ENCODE measurements around the gene GHR. TPM values are rescaled to one million over a fixed set of nuclear protein-coding genes. Genes with fewer than 3 reads are reported as not detected.

Gene GHR
- total RNA-seq, 1 experiment from 2014 or later, result 0.05 TPM

DNA sequence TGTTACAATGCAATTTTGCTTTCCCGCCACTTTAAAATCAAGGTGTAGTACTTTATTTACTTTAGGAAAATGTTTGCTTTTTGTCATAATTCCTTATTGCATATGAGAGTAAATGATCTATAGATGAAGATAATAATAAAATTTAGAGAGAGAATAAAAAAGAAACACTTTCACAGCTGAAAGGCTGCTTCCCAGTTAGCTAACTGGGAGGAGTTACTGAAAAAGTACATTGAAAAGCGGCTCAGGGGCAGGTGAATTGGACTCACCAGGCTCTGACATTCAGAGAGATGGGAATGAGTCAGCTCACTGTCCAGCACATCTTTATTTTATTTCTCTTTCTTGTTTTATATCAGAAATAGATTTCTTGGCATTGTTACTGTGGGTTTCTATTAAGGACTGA, 201.7 kb downstream of the GHR start:
- no peaks in the 10 kb centered on the region for H3K9me3 ChIP-seq (replicated peaks)
- H3K36me3 ChIP-seq, result no peaks in the 10 kb centered on the region
- no peaks in the 10 kb centered on the region for H3K4me1 ChIP-seq (replicated peaks)
- no peaks in the 10 kb centered on the region for H3K27me3 ChIP-seq (replicated peaks)
- no peak for DNase-seq (ENCODE audit: low read depth in 1 of 2, low spot score in 2 of 2)
- H3K4me3 ChIP-seq, result no peak overlapping the region
- H3K27ac ChIP-seq, result no peak overlapping the region

DNA sequence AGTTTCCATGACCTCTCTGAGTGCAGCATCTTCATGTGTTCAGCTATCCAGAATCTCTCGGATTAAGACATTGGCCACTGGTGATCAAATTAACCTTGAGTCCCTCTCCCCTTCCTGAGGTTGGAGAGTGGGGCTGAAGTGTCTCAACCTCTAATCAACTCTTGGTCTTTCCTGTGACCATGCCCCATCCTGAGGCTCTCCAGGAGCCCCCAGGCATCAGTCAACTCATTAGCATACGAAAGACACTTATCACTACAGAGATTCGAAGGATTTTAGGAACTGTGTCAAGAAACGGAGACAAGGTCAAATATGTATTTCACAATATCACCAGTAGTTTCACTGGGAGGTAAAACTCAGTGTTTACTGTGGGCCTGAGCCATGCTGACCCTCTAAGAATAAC, 203.2 kb downstream of the GHR start:
- Histone ChIP-seq H3K27me3 (replicated peaks) (no peaks in the 10 kb centered on the region), H3K9me3 (replicated peaks) (no peaks in the 10 kb centered on the region), H3K4me3 (no peak overlapping the region), H3K4me1 (replicated peaks) (no peaks in the 10 kb centered on the region), H3K36me3 (no peaks in the 10 kb centered on the region), H3K27ac (no peak overlapping the region)
- no peak for DNase-seq (ENCODE audit: low read depth in 1 of 2, low spot score in 2 of 2)

DNA sequence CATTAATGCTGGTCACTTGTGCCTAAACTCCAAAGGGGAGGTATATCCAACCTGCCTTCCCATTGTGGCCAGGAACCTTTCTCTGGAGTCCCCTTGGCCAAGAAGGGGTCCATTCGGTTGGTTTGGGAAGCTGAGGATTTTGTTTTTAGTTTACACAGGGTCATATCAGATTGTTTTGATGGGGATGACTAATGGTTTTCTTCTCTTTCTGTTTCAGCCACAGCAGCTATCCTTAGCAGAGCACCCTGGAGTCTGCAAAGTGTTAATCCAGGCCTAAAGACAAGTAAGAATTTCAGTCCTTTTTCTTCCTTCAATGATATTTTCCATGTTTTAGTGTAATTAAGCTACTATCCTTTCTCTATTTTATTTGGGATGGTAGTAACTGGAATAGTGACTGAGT, 205.6 kb downstream of the GHR start:
- Histone ChIP-seq H3K36me3 (no peaks in the 10 kb centered on the region), H3K9me3 (replicated peaks) (no peaks in the 10 kb centered on the region), H3K27me3 (replicated peaks) (no peaks in the 10 kb centered on the region), H3K4me3 (no peak overlapping the region), H3K27ac (no peak overlapping the region), H3K4me1 (replicated peaks) (no peaks in the 10 kb centered on the region)
- no peak for DNase-seq (ENCODE audit: low read depth in 1 of 2, low spot score in 2 of 2)

DNA sequence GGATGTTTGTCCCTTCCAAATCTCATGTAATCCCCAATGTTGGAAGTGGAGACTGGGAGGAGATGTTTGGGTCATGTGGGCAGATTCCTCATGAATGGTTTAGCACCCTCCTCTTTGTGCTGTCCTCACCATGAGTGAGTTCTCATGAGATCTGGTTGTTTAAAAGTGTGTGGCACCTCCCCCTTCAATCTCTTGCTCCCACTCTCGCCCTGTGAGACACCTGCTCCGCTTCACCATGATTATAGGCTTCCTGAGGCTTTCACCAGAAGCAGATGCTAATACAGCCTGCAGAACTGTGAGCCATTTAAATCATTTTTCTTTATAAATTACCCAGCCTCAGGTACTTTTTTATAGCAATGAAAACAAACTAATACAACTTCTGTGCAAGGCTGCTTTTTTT, 206.0 kb downstream of the GHR start:
- DNase-seq (ENCODE audit: low read depth in 1 of 2, low spot score in 2 of 2), result no peak
- no peaks in the 10 kb centered on the region for H3K27me3 ChIP-seq (replicated peaks)
- no peak overlapping the region for H3K27ac ChIP-seq

DNA sequence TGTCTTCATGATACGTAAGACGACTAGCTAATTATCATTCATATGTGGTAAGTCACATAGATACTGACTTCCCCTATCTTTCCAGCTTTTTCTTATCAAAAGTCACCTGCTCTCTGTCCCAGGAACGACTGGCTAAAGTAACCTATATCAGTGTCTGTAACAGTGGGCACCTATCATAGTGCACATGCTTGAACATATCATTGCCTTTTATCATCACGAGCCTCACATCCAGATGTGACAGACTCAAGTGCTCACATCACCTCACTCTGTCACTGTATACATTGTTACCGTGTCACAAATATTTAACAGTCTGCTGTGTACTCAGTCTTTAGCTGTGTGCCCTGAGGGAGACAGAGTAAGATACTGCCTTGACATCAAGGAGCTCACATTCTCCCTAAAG, 208.0 kb downstream of the GHR start:
- Histone ChIP-seq H3K9me3 (replicated peaks) (no peaks in the 10 kb centered on the region), H3K4me1 (replicated peaks) (no peaks in the 10 kb centered on the region), H3K36me3 (no peaks in the 10 kb centered on the region), H3K27me3 (replicated peaks) (no peaks in the 10 kb centered on the region), H3K4me3 (no peak overlapping the region), H3K27ac (no peak overlapping the region)
- no peak for DNase-seq (ENCODE audit: low read depth in 1 of 2, low spot score in 2 of 2)

More for the DNA sequence above, 206.0 kb downstream of the GHR start:
- H3K4me3 ChIP-seq, result no peak overlapping the region
- H3K36me3 ChIP-seq, result no peaks in the 10 kb centered on the region
- no peaks in the 10 kb centered on the region for H3K4me1 ChIP-seq (replicated peaks)
- no peaks in the 10 kb centered on the region for H3K9me3 ChIP-seq (replicated peaks)

DNA sequence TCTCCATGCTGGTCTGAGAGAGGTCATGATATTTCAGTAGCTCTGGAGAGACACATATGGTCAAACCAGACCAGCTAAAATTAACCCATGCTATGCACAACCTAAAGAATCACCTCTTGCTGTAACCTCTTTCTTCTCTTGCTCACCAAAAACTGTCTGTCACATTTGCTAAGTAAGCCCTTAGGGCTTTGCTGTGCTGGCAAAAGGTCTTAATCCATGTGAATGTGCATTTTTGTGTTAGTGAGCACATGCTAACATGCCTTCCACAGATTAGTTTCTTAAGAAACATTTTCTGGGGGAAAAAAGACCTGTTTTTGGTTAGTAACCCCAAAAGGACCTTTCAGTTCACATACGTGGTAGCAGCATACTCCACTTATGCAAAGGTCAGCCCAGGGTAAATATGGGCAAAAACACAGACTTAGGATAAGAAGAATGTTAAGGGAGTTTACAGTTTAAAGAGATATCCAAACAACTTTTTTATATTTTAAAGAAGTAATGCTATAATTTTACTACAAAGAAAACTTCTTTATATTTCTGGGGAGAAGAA, 209.2 kb downstream of the GHR start:
- no peaks in the 10 kb centered on the region for H3K9me3 ChIP-seq (replicated peaks)
- DNase-seq (ENCODE audit: low read depth in 1 of 2, low spot score in 2 of 2), result no peak
- H3K36me3 ChIP-seq, result no peaks in the 10 kb centered on the region
- no peak overlapping the region for H3K27ac ChIP-seq
- no peaks in the 10 kb centered on the region for H3K4me1 ChIP-seq (replicated peaks)
- no peak overlapping the region for H3K4me3 ChIP-seq
- no peaks in the 10 kb centered on the region for H3K27me3 ChIP-seq (replicated peaks)

DNA sequence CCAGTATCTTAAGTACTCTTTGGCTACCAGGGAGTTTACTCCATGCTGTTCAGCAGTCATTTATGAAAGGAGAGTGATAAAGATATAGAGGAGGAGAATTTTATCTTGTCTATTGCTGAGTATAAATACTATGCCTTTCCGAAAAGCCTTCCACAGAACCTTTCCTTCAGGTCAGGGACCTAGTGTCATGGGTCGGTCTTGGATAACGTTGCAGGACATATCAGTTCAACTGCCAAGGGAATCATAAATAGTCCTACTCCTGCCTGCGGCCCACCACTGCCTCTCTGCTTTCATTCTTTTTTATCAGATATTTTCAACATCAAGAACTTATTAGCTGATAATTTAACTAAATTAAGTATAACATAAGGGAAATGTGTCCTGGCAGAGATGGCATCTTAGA, 211.3 kb downstream of the GHR start:
- H3K27ac ChIP-seq, result no peak overlapping the region
- no peak overlapping the region for H3K4me3 ChIP-seq
- no peak for DNase-seq (ENCODE audit: low read depth in 1 of 2, low spot score in 2 of 2)
- H3K27me3 ChIP-seq (replicated peaks), result no peaks in the 10 kb centered on the region
- H3K36me3 ChIP-seq, result no peaks in the 10 kb centered on the region
- H3K9me3 ChIP-seq (replicated peaks), result no peaks in the 10 kb centered on the region
- H3K4me1 ChIP-seq (replicated peaks), result no peaks in the 10 kb centered on the region

DNA sequence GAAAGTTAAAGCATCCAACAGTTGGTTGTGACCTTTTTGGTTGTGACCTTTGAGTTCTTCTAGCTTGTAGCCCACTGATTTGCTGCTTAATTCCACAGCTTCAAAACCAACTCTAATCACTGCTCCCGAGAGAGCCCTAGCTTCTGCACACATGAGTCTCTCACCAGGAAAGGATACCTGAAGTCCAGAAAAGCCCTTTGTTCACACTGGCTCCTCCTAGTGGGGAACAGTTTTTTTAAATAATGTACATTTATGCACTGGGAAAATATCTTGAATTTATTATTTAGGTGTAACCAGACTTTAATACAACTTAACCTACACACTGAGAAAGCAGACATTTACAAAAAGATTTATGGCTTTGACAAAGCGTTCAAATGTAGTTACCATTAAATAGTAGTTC, 213.2 kb downstream of the GHR start:
- Histone ChIP-seq H3K4me3 (no peak overlapping the region), H3K27ac (no peak overlapping the region), H3K4me1 (replicated peaks) (no peaks in the 10 kb centered on the region), H3K27me3 (replicated peaks) (no peaks in the 10 kb centered on the region), H3K36me3 (no peaks in the 10 kb centered on the region), H3K9me3 (replicated peaks) (no peaks in the 10 kb centered on the region)
- no peak for DNase-seq (ENCODE audit: low read depth in 1 of 2, low spot score in 2 of 2)

DNA sequence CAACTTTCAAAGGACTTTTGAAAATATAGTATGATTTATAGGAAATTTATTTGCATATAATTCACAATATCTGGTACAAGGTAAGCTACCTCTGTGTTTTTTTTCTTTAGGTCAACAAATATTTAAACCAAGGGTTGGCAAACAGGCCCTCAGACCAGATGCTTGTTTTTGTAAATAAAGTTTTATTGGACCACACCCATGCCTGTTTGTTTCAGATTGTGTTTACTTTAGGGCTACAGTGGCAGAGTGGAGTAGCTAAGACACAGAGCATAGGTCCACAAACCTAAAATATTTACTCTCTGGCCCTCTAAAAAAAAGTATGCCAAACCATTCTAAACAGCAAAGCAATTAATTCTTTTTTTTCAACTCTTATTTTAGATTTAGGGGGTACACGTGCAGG, 213.7 kb downstream of the GHR start:
- Histone ChIP-seq H3K27ac (no peak overlapping the region), H3K27me3 (replicated peaks) (no peaks in the 10 kb centered on the region), H3K36me3 (no peaks in the 10 kb centered on the region), H3K4me1 (replicated peaks) (no peaks in the 10 kb centered on the region), H3K4me3 (no peak overlapping the region), H3K9me3 (replicated peaks) (no peaks in the 10 kb centered on the region)
- DNase-seq (ENCODE audit: low read depth in 1 of 2, low spot score in 2 of 2), result no peak

DNA sequence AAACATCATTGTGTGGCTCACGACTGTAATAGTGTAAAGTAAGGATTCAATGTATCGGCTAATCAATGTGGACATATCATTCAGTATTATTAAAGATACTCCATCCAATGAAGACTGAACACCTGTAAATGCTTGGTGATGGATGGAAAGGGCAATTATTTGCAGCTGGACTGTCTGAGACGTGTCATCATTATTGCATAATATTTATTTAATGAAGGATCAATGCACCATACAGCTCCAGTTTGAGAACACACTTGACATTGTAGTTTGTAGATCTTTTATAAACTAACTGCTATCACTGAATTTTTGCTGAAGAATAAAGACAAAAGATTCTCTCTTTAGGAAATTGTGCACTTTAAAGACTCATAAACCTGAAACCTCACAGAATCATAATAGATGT, 215.7 kb downstream of the GHR start:
- Histone ChIP-seq H3K27me3 (replicated peaks) (no peaks in the 10 kb centered on the region), H3K4me1 (replicated peaks) (no peaks in the 10 kb centered on the region), H3K36me3 (no peaks in the 10 kb centered on the region), H3K4me3 (no peak overlapping the region), H3K27ac (no peak overlapping the region), H3K9me3 (replicated peaks) (no peaks in the 10 kb centered on the region)
- no peak for DNase-seq (ENCODE audit: low read depth in 1 of 2, low spot score in 2 of 2)

DNA sequence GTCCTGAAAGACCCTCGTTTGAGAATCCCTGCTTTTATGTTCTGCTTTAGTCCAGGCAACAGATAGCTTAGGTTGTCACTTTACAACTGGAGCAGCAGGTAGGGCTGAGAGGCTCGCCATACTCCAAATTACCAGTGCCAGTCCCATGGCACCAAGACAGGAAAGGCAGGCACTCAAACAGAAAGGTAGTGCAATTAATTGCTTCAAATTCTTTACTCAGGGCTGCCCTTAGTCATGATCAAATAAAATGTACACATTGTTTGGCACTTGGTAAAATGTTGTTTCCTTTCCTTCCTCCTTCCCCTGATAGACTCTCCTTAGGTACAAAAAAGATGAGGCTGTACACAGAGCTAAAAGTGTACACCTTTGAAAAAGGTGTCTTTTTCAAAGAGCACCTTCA, 217.6 kb downstream of the GHR start:
- Histone ChIP-seq H3K27me3 (replicated peaks) (no peaks in the 10 kb centered on the region), H3K27ac (no peak overlapping the region), H3K4me3 (no peak overlapping the region), H3K4me1 (replicated peaks) (no peaks in the 10 kb centered on the region), H3K36me3 (no peaks in the 10 kb centered on the region), H3K9me3 (replicated peaks) (no peaks in the 10 kb centered on the region)
- DNase-seq (ENCODE audit: low read depth in 1 of 2, low spot score in 2 of 2), result no peak

DNA sequence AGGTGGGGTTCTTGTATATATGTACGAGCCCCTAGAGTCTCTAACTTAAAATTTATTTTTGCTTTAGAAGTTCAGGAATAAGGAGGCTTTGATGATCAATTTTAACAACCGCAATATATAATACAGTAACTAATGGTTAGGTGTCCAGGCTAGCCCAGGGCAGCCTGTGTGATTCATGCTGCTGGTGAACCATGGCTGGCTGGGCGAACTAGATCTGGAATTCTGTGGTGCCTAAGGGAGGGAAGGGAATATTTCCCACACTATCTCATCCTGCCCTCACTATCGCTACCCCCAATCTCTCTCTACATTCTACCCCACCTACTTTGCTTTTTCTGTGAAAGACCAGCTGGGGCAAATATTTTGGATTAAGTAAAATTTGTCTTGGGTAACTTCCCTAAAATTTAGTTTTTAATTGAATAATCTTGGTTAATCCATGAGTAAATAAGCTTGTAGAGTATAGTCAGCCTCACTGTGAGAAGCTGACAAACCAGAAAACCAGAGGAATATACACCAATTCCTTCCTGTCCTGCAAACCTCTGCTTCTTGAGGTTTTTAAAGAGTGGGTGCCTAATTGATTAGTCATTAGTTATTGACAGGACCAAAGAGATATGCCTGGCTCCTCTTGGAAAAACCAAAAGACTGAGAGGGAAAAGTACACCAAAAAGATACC, 218.2 kb downstream of the GHR start:
- no peak for DNase-seq (ENCODE audit: low read depth in 1 of 2, low spot score in 2 of 2)

DNA sequence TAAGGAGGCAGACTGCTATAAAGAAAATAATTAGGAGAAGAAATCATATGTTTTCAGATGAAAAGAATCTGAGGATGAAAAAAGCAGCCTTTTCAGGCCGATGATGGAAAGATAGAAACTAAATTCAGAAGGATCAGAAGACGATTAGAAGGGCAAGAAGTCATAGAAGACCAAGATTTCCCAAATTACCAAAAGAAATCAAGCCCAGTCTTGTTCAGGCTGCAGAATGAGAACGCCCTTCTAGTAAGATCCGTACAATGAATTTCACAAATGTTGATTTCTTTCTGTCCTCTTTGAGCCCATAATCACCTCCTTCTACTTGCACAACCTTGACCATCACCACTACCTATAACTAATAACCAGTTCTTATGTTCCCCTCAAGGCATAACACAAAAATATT, 218.8 kb downstream of the GHR start:
- no peaks in the 10 kb centered on the region for H3K9me3 ChIP-seq (replicated peaks)

More for the DNA sequence above, 218.2 kb downstream of the GHR start:
- H3K36me3 ChIP-seq, result no peaks in the 10 kb centered on the region
- H3K4me3 ChIP-seq, result no peak overlapping the region
- H3K27ac ChIP-seq, result no peak overlapping the region
- no peaks in the 10 kb centered on the region for H3K4me1 ChIP-seq (replicated peaks)
- H3K9me3 ChIP-seq (replicated peaks), result no peaks in the 10 kb centered on the region
- no peaks in the 10 kb centered on the region for H3K27me3 ChIP-seq (replicated peaks)

DNA sequence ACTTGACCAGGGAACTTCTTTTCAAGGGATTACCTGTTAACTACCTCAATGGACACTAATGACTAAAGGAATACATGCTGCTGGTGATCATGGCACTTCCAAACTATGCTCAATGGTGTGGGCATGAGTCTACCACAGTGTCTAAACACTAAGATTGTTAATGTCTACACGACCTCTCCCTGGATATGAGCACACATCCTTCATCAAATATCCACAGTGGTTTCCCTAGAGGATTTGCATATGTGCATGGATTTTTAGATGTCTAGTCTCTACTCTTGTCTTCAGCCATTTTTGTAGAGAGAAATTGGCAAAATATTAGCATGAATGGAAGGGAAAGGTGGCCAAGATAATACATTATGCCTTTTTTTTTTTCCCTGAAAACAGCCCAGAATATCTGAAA, 220.1 kb downstream of the GHR start:
- no peak overlapping the region for H3K4me3 ChIP-seq
- no peaks in the 10 kb centered on the region for H3K9me3 ChIP-seq (replicated peaks)
- H3K36me3 ChIP-seq, result no peaks in the 10 kb centered on the region
- H3K4me1 ChIP-seq (replicated peaks), result no peaks in the 10 kb centered on the region
- no peaks in the 10 kb centered on the region for H3K27me3 ChIP-seq (replicated peaks)
- H3K27ac ChIP-seq, result no peak overlapping the region
- DNase-seq (ENCODE audit: low read depth in 1 of 2, low spot score in 2 of 2), result no peak

More for the DNA sequence above, 218.8 kb downstream of the GHR start:
- Histone ChIP-seq H3K4me3 (no peak overlapping the region), H3K4me1 (replicated peaks) (no peaks in the 10 kb centered on the region), H3K27me3 (replicated peaks) (no peaks in the 10 kb centered on the region), H3K27ac (no peak overlapping the region), H3K36me3 (no peaks in the 10 kb centered on the region)
- DNase-seq (ENCODE audit: low read depth in 1 of 2, low spot score in 2 of 2), result no peak

DNA sequence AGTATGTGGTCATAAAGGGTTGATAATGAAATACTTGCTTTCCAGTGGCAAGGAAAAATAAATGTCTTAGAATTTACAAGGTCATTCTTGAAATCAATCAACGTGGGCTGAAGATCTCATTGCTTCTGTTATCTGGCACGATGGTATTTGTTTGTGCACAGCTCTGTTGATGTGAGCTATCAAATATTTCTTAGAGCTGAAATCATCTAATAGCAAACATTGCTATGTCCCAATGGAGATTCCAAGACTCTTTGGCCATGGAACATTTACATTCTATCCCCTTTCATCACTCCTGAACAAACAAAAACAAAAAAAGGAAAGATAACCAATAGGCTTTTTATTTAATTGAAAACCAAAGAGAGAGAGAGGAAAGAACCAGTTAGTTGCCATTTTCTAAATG, 221.9 kb downstream of the GHR start:
- Histone ChIP-seq H3K27ac (no peak overlapping the region), H3K4me1 (replicated peaks) (no peaks in the 10 kb centered on the region), H3K4me3 (no peak overlapping the region), H3K36me3 (no peaks in the 10 kb centered on the region), H3K27me3 (replicated peaks) (no peaks in the 10 kb centered on the region; the same call in 1 of the 2 replicates), H3K9me3 (replicated peaks) (no peaks in the 10 kb centered on the region)
- DNase-seq (ENCODE audit: low read depth in 1 of 2, low spot score in 2 of 2), result no peak
